Measurements from ENCODE around the gene RMDN2. TPM values are rescaled to one million over a fixed set of nuclear protein-coding genes. Genes with fewer than 3 reads are reported as not detected.

RMDN2 gene
- total and polyA plus RNA-seq, 10 of the 15 experiments (the other 5 are each of a cell fraction or from before 2014, with no cell fraction given) = 2.6 to 12.4 (median 9.2) TPM

- FAIRE-seq (no peak), DNase-seq (ENCODE audit: low read depth, low spot score) (no peak), ATAC-seq (no peak)
- H3K4me3 ChIP-seq = no peak overlapping the region
- ChIA-PET POLR2A (no interaction called here), SMC1A (ENCODE audit: uncharacterized antibody, unreplicated experiment) (interaction anchor here (1.5 to 13.5 kb wide), 4 partner anchors 10 to 483 kb away, joined by 3 to 271 read pairs (median 108); no protein-coding TSS in a partner anchor), CTCF (interaction anchor here (0.9 to 13.6 kb wide), 6 partner anchors 9 to 485 kb away, joined by 3 to 336 read pairs (median 6); no protein-coding TSS in a partner anchor), RAD21 (ENCODE audit: unreplicated experiment) (interaction anchor here (1.7 to 7.9 kb wide), 4 partner anchors 9 to 485 kb away, joined by 5 to 211 read pairs (median 10); no protein-coding TSS in a partner anchor)
- no peak overlapping the region for H3K9ac ChIP-seq (ENCODE audit: control insufficient read depth, insufficient read depth, low read length)
- WGBS (ENCODE audit: insufficient coverage, insufficient replicate concordance, low lambda C conversion rate, missing lambda C conversion rate) = 74% methylated on average over 9 of the region's 9 CpGs
- no peaks in the 10 kb centered on the region for H3K4me1 ChIP-seq (ENCODE audit: control insufficient read depth, insufficient read depth, low read length)
- intact Hi-C loops (cut with micrococcal nuclease; ENCODE audit: unreplicated experiment) = no loop called here
- in situ Hi-C loops (cut with MboI) = no loop called here
- no peak overlapping the region for H3K27ac ChIP-seq (ENCODE audit: control insufficient read depth, insufficient read depth)
- H4K20me1 ChIP-seq (ENCODE audit: control insufficient read depth, insufficient read depth) = no peaks in the 10 kb centered on the region
- no TSS peak for BruUV-seq (replicated peaks)
- peaks cover 0 to 2% of the 10 kb centered on the region in 2 experiments; a peak in 2 of 4 replicates for H3K27me3 ChIP-seq (replicated peaks in 1 of 2; ENCODE audit: control insufficient read depth in 2 of 2, insufficient read depth in 2 of 2, low read length in 1 of 2)
- no peak overlapping the region for H2AFZ ChIP-seq (ENCODE audit: control insufficient read depth, low read depth, low read length)
- no peaks in the 10 kb centered on the region for H3K36me3 ChIP-seq (ENCODE audit: control insufficient read depth in 2 of 2, insufficient read depth in 2 of 2, low read length in 1 of 2)
- TF ChIP-seq TCF12 (IDR thresholded peaks at IDR 0.05; ENCODE audit: low read depth, low read length) (no peak), RELB (IDR thresholded peaks at IDR 0.05; ENCODE audit: low read depth) (no peak), ATF7 (IDR thresholded peaks at IDR 0.05; ENCODE audit: low read depth) (no peak), MYB (IDR thresholded peaks at IDR 0.05; ENCODE audit: borderline replicate concordance, low read depth, low read length) (no peak), STAT1 (conservative IDR thresholded peaks at IDR 0.05) (no peak), NR2C2 (IDR thresholded peaks at IDR 0.05; ENCODE audit: borderline replicate concordance, control insufficient read depth, insufficient read length, low read depth) (no peak)
- no peaks in the 10 kb centered on the region for H3K9me3 ChIP-seq (replicated peaks; ENCODE audit: control insufficient read depth, insufficient read depth, low read length)
- H3K4me2 ChIP-seq (ENCODE audit: control insufficient read depth, insufficient read depth) = no peak overlapping the region
- H3K79me2 ChIP-seq (ENCODE audit: control insufficient read depth, insufficient read depth, low read length) = no peaks in the 10 kb centered on the region
Measured at GRCh38 chr2:37881397-37881796, 43.7 kb upstream of the RMDN2 start.
